Smooth muscle cell (in vitro differentiated cells): Measurements from ENCODE around the gene ADCY2. TPM values are rescaled to one million over a fixed set of nuclear protein-coding genes. Genes with fewer than 3 reads are reported as not detected.
A peak's percentile ranks its signal among the peaks of the same experiment; 100 is the strongest.

Source experiments
- DNase-seq: peaks from one replicate; lab custom pipeline; 2025; ENCODE audit not compliant: unreplicated experiment; lab: John Stamatoyannopoulos, UW
- H2AFZ ChIP-seq: fragments of 200-600 bp; sonication (generic); 2 replicates; pipeline ENCODE4 v1.6.0; 2016; ENCODE audit warnings: antibody characterized with exemption, low read depth, mild to moderate bottlenecking
- H3F3A ChIP-seq: fragments of 200-600 bp; sonication (generic); 2 replicates; pipeline ENCODE4 v1.6.0; 2017; ENCODE audit warnings: antibody characterized with exemption, low read depth
- H3K27ac ChIP-seq: fragments of 200-600 bp; sonication (generic); 2 replicates; pipeline ENCODE4 v1.5.1; 2016; ENCODE audit warnings: low read depth, mild to moderate bottlenecking
- H3K27me3 ChIP-seq: fragments of 200-600 bp; sonication (generic); 2 replicates; pipeline ENCODE4 v1.6.1; 2016; ENCODE audit warnings: low read depth, mild to moderate bottlenecking
- H3K36me3 ChIP-seq: fragments of 200-600 bp; sonication (generic); 2 replicates; pipeline ENCODE4 v1.5.1; 2016; ENCODE audit warnings: low read depth
- H3K4me1 ChIP-seq: fragments of 200-600 bp; sonication (generic); 2 replicates; pipeline ENCODE4 v1.5.1; 2016; ENCODE audit warnings: low read depth
- H3K4me2 ChIP-seq: fragments of 200-600 bp; sonication (generic); 2 replicates; pipeline ENCODE4 v1.6.0; 2016; ENCODE audit warnings: mild to moderate bottlenecking
- H3K4me3 ChIP-seq: fragments of 200-600 bp; sonication (generic); 2 replicates; pipeline ENCODE4 v1.5.1; 2016; ENCODE audit warnings: mild to moderate bottlenecking
- H3K79me2 ChIP-seq: fragments of 200-600 bp; sonication (generic); 2 replicates; pipeline ENCODE4 v1.6.0; 2016; ENCODE audit warnings: low read depth, mild to moderate bottlenecking
- H3K9ac ChIP-seq: fragments of 200-600 bp; sonication (generic); 2 replicates; pipeline ENCODE4 v1.6.0; 2016; ENCODE audit warnings: low read depth
- H3K9me3 ChIP-seq: fragments of 200-600 bp; sonication (generic); replicated peaks from 2 replicates; pipeline ENCODE4 v1.5.1; 2016; ENCODE audit warnings: low read depth
- H4K20me1 ChIP-seq: fragments of 200-600 bp; sonication (generic); 2 replicates; pipeline ENCODE4 v1.6.0; 2016; ENCODE audit warnings: low read depth
- CTCF ChIP-seq: fragments of 200-600 bp; sonication (generic); IDR thresholded peaks from 2 replicates; pipeline ENCODE4 v1.5.1; 2017; ENCODE audit warnings: borderline replicate concordance, mild to moderate bottlenecking, antibody characterized with exemption; ENCODE audit not compliant: insufficient read depth, poor library complexity, severe bottlenecking
- WGBS: methylation state at CpG from one replicate; pipeline ENCODE4 v1.1.7; 2016; ENCODE audit warnings: low lambda C conversion rate; 5-methylcytosine and 5-hydroxymethylcytosine counted together
- polyA plus RNA-seq: library from polyadenylated mRNA; unstranded; fragments of >200 nt; fragmentation: Nextera tagmentation; extraction: Ambion mirVana; gene quantifications from 2 replicates; pipeline ENCODE4 v1.2.1, GENCODE V29; 2016
- total RNA-seq: library from RNA; depleted of rRNA; stranded (reverse); fragments of >200 nt; gene quantifications from 2 replicates; pipeline ENCODE4 v1.2.3, GENCODE V29; 2014

Gene ADCY2
- total and polyA plus RNA-seq, 2 experiments from 2014 or later, result 2.8 to 8.0 TPM

- TF ChIP-seq CTCF, result no peak
- H3K4me1 ChIP-seq, result no peaks in the 10 kb centered on the region
- H3K27me3 ChIP-seq, result no peaks in the 10 kb centered on the region
- no peak overlapping the region for H2AFZ ChIP-seq
- no peak overlapping the region for H3K9ac ChIP-seq
- no peaks in the 10 kb centered on the region for H3K9me3 ChIP-seq
- no peak overlapping the region for H3K4me3 ChIP-seq
- H3K36me3 ChIP-seq, result no peaks in the 10 kb centered on the region
- no peaks in the 10 kb centered on the region for H4K20me1 ChIP-seq
- H3K27ac ChIP-seq, result peak overlapping the region; percentile 92
- no peak overlapping the region for H3K4me2 ChIP-seq
- no peaks in the 10 kb centered on the region for H3F3A ChIP-seq
- H3K79me2 ChIP-seq, result no peaks in the 10 kb centered on the region
- DNase-seq, result no peak
These were observed 272.7 kb downstream of the ADCY2 start for GRCh38 chr5:7668627-7669026.

- WGBS, result 85% methylated on average over 7 of the region's 7 CpGs
- Histone ChIP-seq H3K4me3 (no peak overlapping the region), H3K4me2 (no peak overlapping the region), H3K36me3 (no peaks in the 10 kb centered on the region), H2AFZ (no peak overlapping the region), H3K79me2 (no peaks in the 10 kb centered on the region), H3K27me3 (no peaks in the 10 kb centered on the region), H3K4me1 (no peaks in the 10 kb centered on the region), H4K20me1 (no peaks in the 10 kb centered on the region), H3K27ac (no peak overlapping the region), H3K9me3 (no peaks in the 10 kb centered on the region), H3F3A (no peaks in the 10 kb centered on the region), H3K9ac (no peak overlapping the region)
- no peak for DNase-seq
- no peak for TF ChIP-seq CTCF
These were observed 275.5 kb downstream of the ADCY2 start for GRCh38 chr5:7671381-7671993.

- TF ChIP-seq CTCF, result no peak
- Histone ChIP-seq H3K4me2 (no peak overlapping the region), H3K9me3 (no peaks in the 10 kb centered on the region), H3F3A (no peaks in the 10 kb centered on the region), H3K36me3 (no peaks in the 10 kb centered on the region), H3K9ac (no peak overlapping the region), H2AFZ (no peak overlapping the region), H3K79me2 (no peaks in the 10 kb centered on the region), H3K4me3 (no peak overlapping the region), H4K20me1 (no peaks in the 10 kb centered on the region), H3K4me1 (no peaks in the 10 kb centered on the region), H3K27me3 (no peaks in the 10 kb centered on the region), H3K27ac (no peak overlapping the region)
- no peak for DNase-seq
- WGBS, result 82% methylated on average over 7 of the region's 7 CpGs
These were observed 277.7 kb downstream of the ADCY2 start for GRCh38 chr5:7673658-7674057.

- no peaks in the 10 kb centered on the region for H3K36me3 ChIP-seq
- H3F3A ChIP-seq, result no peaks in the 10 kb centered on the region
- H3K27me3 ChIP-seq, result no peaks in the 10 kb centered on the region
- H2AFZ ChIP-seq, result peak overlapping the region; percentile 61
- peak overlapping the region; percentile 82 for H3K27ac ChIP-seq
- H4K20me1 ChIP-seq, result no peaks in the 10 kb centered on the region
- no peak for DNase-seq
- H3K4me3 ChIP-seq, result no peak overlapping the region
- H3K9ac ChIP-seq, result peak overlapping the region; percentile 41
- H3K4me2 ChIP-seq, result peak overlapping the region; percentile 46
- TF ChIP-seq CTCF, result no peak
- no peaks in the 10 kb centered on the region for H3K79me2 ChIP-seq
- H3K4me1 ChIP-seq, result no peaks in the 10 kb centered on the region
- no peaks in the 10 kb centered on the region for H3K9me3 ChIP-seq
- WGBS, result 38% methylated on average over 3 of the region's 3 CpGs
These were observed 280.5 kb downstream of the ADCY2 start for GRCh38 chr5:7676455-7676854.
